ENCODE measurements around the gene SLC9C1.

DNA sequence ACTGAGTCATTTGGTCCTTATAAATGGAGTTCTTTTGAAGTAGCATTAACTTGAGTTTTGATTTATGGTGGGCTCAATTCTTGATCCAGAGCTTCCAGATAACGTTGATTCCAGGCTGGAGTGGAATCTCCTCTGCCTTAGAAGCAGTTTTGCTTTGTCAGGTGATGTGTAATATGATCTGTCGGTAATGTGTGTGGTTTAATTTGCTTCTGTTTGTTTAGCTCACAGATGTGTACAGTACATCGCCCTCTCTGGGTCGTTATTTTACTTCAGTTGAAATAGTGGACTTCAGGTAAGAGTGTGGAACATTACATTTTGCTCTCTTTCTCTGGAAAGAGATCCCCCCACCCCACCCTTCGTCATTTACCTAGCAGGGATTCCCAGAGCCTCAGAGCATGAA lies 184.7 kb downstream of the SLC9C1 start:
- no peak for TF ChIP-seq CREB1 (IDR thresholded peaks at IDR 0.05)
- TF ChIP-seq CREB1 (CRISPR knock-in tag; IDR thresholded peaks at IDR 0.05) = no peak
- no peak for TF ChIP-seq ASH2L (IDR thresholded peaks at IDR 0.05; ENCODE audit: insufficient read length, low read depth, low read length)
- TF ChIP-seq, protein P1, sequence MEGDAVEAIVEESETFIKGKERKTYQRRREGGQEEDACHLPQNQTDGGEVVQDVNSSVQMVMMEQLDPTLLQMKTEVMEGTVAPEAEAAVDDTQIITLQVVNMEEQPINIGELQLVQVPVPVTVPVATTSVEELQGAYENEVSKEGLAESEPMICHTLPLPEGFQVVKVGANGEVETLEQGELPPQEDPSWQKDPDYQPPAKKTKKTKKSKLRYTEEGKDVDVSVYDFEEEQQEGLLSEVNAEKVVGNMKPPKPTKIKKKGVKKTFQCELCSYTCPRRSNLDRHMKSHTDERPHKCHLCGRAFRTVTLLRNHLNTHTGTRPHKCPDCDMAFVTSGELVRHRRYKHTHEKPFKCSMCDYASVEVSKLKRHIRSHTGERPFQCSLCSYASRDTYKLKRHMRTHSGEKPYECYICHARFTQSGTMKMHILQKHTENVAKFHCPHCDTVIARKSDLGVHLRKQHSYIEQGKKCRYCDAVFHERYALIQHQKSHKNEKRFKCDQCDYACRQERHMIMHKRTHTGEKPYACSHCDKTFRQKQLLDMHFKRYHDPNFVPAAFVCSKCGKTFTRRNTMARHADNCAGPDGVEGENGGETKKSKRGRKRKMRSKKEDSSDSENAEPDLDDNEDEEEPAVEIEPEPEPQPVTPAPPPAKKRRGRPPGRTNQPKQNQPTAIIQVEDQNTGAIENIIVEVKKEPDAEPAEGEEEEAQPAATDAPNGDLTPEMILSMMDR (CRISPR knock-in tag; IDR thresholded peaks at IDR 0.05) = no peak
- TF ChIP-seq EZH2 (conservative IDR thresholded peaks at IDR 0.05; ENCODE audit: low read depth, low read length) = no peak
- TF ChIP-seq AKAP8 (CRISPR knock-in tag; IDR thresholded peaks at IDR 0.05) = no peak
- no peak for TF ChIP-seq ETV5 (CRISPR knock-in tag; IDR thresholded peaks at IDR 0.05; ENCODE audit: borderline replicate concordance)
